Fibroblast of skin of scalp (primary cell): ENCODE results near the gene SH3D21. TPM values are rescaled to one million over a fixed set of nuclear protein-coding genes. Genes with fewer than 3 reads are reported as not detected.

ENCODE experiments used
- DNase-seq: peaks from one replicate; pipeline ENCODE4 v3.0.0-alpha.2; 2013
- polyA plus RNA-seq, 2 experiments: library from polyadenylated mRNA; unstranded; fragments of 120-200 nt; gene quantifications; one replicate each; pipeline ENCODE4 v1.2.1, GENCODE V29; 2013; ENCODE audit not compliant: insufficient read length in 2 of 2

Gene SH3D21
- polyA plus RNA-seq (2013, experiment 1 of 2; ENCODE audit: insufficient read length): 20.8 TPM
- polyA plus RNA-seq (2013, experiment 2 of 2; ENCODE audit: insufficient read length): 17.4 TPM

- no peak for DNase-seq
These were observed at the start of gene SH3D21 for GRCh38 chr1:36306210-36306901. SH3D21 (plus strand) TSS chr1:36306368; CDS start chr1:36306421, 53 bp downstream.

- no peak for DNase-seq
These were observed 49.4 kb upstream of the SH3D21 start for GRCh38 chr1:36256558-36257374.

GRCh38 chr1:36257375-36257767 lies 48.8 kb upstream of the SH3D21 start:
- DNase-seq: no peak

GRCh38 chr1:36258960-36259344 lies 47.2 kb upstream of the SH3D21 start:
- no peak for DNase-seq

- DNase-seq: no peak
These were observed 37.2 kb upstream of the SH3D21 start for GRCh38 chr1:36268981-36269380.

GRCh38 chr1:36269408-36269838 lies 36.7 kb upstream of the SH3D21 start:
- DNase-seq: no peak

GRCh38 chr1:36273024-36273423 lies 33.1 kb upstream of the SH3D21 start:
- no peak for DNase-seq

- no peak for DNase-seq
These were observed 32.0 kb upstream of the SH3D21 start for GRCh38 chr1:36274201-36274600.

- no peak for DNase-seq
These were observed 29.5 kb upstream of the SH3D21 start for GRCh38 chr1:36276688-36277087.

GRCh38 chr1:36279110-36279788 lies 26.9 kb upstream of the SH3D21 start:
- DNase-seq: peak; percentile 18

- DNase-seq: no peak
These were observed 26.3 kb upstream of the SH3D21 start for GRCh38 chr1:36279789-36280296.

GRCh38 chr1:36284061-36284460 lies 22.1 kb upstream of the SH3D21 start:
- DNase-seq: peak; percentile 14

GRCh38 chr1:36284517-36284916 lies 21.7 kb upstream of the SH3D21 start:
- DNase-seq: no peak

GRCh38 chr1:36285443-36286101 lies 20.6 kb upstream of the SH3D21 start:
- peak; percentile 84 for DNase-seq

- DNase-seq: no peak
These were observed 19.4 kb upstream of the SH3D21 start for GRCh38 chr1:36286802-36287201.

GRCh38 chr1:36287595-36287994 lies 18.6 kb upstream of the SH3D21 start:
- no peak for DNase-seq

GRCh38 chr1:36295390-36295789 lies 10.8 kb upstream of the SH3D21 start:
- no peak for DNase-seq

- DNase-seq: no peak
These were observed 9.1 kb upstream of the SH3D21 start for GRCh38 chr1:36297062-36297461.

- no peak for DNase-seq
These were observed 7.5 kb upstream of the SH3D21 start for GRCh38 chr1:36298640-36299039.

GRCh38 chr1:36300526-36300925 lies 5.6 kb upstream of the SH3D21 start:
- DNase-seq: no peak

GRCh38 chr1:36301220-36301619 lies 4.9 kb upstream of the SH3D21 start:
- DNase-seq: no peak

GRCh38 chr1:36303244-36303643 lies 2.9 kb upstream of the SH3D21 start:
- no peak for DNase-seq
